Hematopoietic multipotent progenitor cell treated with erythropoietin and hydrocortisone succinate and interleukin-3 and kit ligand, for 4 days (in vitro differentiated cells): ENCODE data around the gene DLX2.

Source experiments
- DNase-seq: peaks from one replicate; pipeline ENCODE4 v3.0.0-alpha.2; 2015

Gene DLX2

GRCh38 chr2:172050479-172051125 is 52.1 kb downstream of the DLX2 start:
- DNase-seq: no peak

GRCh38 chr2:172049567-172050120 is 53.1 kb downstream of the DLX2 start:
- no peak for DNase-seq
